Stimulated activated CD4-positive, alpha-beta T cell treated with anti-CD3 and anti-CD28 coated beads, Interleukin-12 subunit alpha, Interleukin-12 subunit beta, amount 100 ng/mL, for 4 hours (primary cell): Measurements from ENCODE around the gene PITRM1.
"Not testable (repeated sequence)": the region's sequence is repeated elsewhere in the genome, so short reads cannot be mapped to it uniquely, and the experiment has no call there.

Source experiments
- DNase-seq: peaks from one replicate; pipeline ENCODE4 v3.0.0-alpha.2; 2020

The PITRM1 gene

GRCh38 chr10:3196958-3197347, 24.4 kb upstream of the PITRM1 start:
- no peak for DNase-seq

DNA sequence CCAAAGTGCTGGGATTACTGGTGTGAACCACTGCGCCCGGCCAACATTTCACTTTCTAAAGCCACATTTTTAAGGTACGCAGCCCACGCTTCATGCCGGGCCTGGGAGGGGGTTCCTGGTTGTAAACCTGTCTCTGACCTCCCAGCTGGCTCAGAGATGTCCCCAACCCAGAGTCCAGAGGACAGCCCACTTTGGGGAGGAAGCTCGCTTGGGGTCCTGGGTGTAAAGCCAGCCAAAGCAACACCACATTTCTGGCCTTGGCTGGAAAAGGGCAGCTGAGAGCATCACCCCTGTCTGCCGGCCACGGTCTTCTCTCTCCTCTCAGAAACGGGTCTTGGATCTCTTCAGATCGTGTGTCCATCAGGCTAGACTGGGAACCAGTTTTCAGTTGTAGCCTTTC, 23.9 kb upstream of the PITRM1 start:
- no peak for DNase-seq

DNA sequence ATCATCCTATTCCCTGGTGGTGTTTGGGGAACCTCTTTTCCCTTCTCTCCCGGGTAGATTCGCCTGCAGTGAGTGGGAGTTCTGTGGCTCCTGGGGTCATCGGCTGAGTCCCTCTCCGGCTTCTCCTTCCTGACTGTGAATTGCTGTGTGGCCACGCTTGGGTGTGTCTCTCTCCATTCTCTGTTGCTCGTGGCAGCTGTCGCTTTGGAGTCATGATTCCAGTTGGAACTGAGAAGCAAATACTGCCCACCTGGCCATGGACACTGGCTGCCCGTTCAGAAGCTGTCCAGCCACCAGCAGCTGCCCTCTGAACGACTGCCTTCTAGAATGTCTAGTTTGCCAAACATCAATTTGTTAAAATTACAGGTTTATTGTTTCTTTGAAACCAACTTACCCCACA, 23.1 kb upstream of the PITRM1 start:
- no peak for DNase-seq

DNA sequence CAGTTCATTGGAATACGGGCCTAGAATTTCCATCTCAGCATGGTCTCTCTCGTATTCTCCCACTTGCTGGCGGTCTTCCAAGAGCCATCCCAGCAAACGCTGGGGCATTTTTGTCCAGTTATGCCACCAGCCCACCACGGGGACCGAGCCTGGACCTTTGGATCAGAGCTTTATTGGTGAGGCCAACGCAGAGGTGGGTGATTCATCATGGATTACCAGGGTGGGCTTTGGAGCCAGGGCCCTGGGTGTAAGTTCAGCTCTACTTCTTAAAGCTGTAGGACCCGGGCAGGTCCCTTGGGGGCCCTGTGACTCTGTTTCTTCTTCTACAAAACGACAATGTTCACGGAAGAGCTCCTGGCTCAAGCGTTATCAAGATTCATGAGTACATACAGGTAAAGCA, 22.7 kb upstream of the PITRM1 start:
- DNase-seq: no peak

DNA sequence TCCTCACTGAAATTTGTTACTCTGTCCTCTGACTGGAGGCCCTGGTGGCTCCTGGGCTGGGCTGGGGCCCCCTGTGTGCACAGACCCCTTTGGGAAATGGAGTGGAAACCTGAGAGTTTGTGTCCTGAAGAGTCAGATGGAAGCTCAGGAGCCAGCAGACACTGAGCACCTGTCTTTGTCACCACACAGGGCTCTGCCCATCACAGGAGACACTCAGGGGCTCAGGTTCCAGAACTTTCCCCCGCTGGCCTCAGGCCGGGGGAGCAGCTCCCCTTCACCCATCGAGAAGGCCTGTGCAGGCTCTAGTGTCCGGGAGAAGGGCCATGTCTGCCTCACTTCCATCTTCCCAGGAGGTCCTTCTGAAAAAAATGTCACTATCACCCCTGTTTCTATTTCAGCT, 22.3 kb upstream of the PITRM1 start:
- no peak for DNase-seq

- no peak for DNase-seq
Measured at GRCh38 chr10:3193751-3194150, 21.2 kb upstream of the PITRM1 start.

GRCh38 chr10:3192856-3193635, 20.5 kb upstream of the PITRM1 start:
- DNase-seq: peak; percentile 42

DNA sequence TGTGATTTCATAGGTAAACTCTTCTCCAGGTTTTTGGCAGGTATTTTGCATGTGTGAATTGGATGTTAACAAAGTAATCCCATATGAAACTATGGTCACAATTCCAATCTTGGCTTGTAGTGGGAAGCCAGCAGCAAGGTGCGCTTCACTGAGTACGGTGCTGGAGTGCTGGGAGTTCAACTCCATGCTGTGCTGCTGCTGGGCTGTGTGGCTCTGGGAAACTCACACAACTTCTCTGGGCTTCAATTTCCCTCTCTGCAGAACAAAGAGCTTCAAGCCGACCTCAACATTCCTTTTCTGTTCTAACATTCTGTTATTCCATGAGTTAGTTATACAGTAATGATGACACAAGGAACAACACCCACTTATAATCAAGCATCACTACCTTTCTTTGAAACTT, 18.2 kb upstream of the PITRM1 start:
- no peak for DNase-seq

- not testable (repeated sequence) for DNase-seq
Measured at GRCh38 chr10:3187229-3187628, 14.6 kb upstream of the PITRM1 start.

DNA sequence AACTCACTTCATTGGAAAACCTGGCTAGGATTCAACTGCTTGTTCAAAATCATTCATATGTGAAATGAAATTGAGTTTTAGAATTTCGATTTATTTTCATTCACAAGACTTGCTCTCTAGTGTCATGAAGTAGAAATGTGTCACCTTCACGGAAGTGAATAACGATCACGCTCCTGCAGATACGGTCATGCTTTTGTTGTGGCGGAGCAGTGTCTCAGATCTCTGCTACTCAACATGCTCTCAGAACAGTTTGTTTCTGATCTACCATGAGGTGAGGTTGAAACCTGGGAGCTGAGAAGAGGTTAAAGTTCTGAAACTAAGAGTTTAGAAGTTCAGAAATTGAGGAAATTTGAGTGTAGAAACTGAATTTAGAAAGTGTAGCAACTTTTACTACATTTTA, 13.8 kb upstream of the PITRM1 start:
- DNase-seq: peak; percentile 34

GRCh38 chr10:3185386-3185785, 12.8 kb upstream of the PITRM1 start:
- no peak for DNase-seq

- no peak for DNase-seq
Measured at GRCh38 chr10:3180355-3181025, 7.9 kb upstream of the PITRM1 start.

DNA sequence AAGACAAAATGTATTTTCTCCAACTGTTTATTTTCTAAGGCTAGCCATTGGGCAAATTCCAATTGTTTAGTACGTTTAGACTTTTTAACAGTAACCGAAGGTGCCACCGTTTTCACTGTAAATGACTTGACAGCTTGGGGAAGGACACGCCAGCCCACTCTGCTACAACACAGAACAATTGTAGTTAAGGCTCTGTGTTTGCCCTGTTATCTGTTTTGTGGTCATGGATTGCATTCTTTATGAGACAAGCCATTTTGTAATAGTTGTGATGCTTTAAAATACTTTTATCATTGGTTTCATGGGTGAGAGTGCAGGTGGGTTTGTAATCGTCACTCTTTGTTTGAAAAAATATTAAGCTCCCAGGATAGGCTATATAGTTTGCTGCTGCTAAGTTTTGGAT, 6.6 kb upstream of the PITRM1 start:
- DNase-seq: no peak

DNA sequence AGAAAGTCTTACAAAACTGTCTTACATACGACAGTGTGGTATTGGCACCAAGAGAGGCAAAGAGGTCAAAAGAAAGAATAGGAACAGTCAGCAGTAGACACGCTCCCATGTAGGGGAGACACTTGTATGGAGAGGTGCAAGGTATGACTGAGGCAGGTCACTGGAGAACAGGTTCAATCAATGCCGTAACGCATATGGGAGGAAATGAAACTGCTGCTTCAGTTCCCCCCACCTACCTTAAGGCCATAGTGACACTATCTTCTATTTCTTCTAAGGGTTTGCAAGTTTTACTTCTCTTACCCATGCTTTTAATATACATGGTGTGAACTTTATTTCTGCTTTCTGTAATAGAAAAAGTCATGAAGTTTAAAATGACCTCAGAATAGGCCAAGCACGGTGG, 5.5 kb upstream of the PITRM1 start:
- no peak for DNase-seq

- DNase-seq: no peak
Measured at GRCh38 chr10:3173171-3173878, 743 bp upstream of the PITRM1 start.

- peak; percentile 39 for DNase-seq
Measured at GRCh38 chr10:3172081-3172445, 519 bp downstream of the PITRM1 start.

- not testable (repeated sequence) for DNase-seq
Measured at GRCh38 chr10:3171488-3171887, 1.1 kb downstream of the PITRM1 start.

DNA sequence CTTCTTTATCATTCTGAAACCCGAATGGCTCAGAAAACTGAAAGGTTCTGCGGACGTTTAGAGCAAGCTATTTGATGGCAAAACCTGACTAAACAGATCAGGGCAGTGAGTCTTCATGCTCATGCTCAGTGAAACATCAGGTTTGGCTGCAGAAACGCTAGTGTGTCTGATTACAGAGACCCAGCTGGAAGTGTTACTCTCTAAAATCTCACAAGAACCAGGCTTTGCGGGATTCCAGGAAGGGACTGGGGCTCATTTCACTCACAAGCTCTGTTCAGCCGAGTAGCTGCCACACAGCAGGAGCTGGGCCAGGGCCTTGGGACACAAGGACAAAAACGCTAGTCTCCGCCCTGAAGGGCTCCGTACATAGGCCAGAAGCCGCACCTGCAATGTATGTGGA, 2.9 kb downstream of the PITRM1 start:
- DNase-seq: no peak

DNA sequence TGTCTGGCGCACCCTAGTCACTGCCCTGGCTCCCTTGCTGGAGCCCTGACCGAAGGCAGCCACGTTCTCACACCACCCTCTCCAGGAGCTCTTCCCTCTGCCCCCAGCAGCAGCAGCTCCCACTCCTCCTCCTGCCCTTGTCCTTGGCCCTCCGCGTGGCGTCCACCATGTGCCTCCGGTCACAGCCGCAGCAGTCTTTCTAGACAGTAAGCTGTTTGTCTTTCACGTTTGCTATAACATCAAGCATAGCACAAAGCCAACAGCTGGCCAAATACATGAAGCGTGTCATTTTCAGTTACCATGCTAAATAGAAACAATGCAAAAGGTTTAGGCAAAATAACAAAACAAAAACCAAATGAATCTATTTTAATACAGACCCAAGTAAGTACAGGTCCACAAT, 3.3 kb downstream of the PITRM1 start:
- DNase-seq: no peak

DNA sequence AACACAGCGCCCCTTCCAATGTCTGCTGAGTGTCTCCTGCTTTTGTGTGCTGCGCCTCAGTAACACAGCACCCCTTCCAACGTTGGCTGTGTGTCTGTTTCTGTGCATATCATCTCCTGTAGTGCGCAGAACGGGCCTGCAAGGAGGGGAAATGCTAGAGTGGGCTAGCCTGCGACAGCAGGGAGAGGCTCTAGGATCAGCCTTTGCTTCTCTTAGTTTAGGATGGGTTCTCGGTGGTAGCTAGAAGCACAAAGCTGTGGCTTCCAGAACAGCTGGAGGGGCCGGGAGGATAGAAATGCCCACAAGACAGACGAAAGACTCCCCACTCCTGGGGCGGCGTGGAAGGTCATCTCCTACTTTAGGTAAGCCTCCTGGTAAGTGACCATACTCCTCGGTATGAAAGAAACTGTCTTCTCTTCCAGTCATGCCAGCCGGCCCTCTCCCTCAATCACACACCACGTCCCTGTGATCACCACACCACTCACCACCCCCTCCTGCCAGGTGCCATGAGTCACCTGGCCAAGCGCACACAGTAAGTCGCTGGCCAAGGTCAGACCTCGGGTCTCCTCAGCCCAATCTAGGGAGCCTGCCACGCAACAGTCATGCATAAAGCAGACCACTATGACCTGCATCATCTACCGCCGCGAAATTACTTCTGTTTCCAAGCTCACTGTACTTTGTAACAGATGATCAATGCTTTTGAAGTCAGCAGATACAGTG, 4.8 kb downstream of the PITRM1 start:
- DNase-seq: no peak

GRCh38 chr10:3166496-3167290, 5.9 kb downstream of the PITRM1 start:
- DNase-seq: no peak

- no peak for DNase-seq
Measured at GRCh38 chr10:3165196-3165595, 7.4 kb downstream of the PITRM1 start.

- DNase-seq: no peak
Measured at GRCh38 chr10:3163879-3164278, 8.7 kb downstream of the PITRM1 start.
